H1 (cell line): Measurements from ENCODE around the gene DGKH. TPM values are rescaled to one million over a fixed set of nuclear protein-coding genes. Genes with fewer than 3 reads are reported as not detected.

Source experiments
- JUND ChIP-seq: IDR thresholded peaks from 2 replicates; pipeline ENCODE4 v1.6.1; 2011; ENCODE audit warnings: mild to moderate bottlenecking, improper control_type of control experiment, low read length
- NANOG ChIP-seq: IDR thresholded peaks from 2 replicates; pipeline ENCODE4 v1.6.1; 2011; ENCODE audit warnings: low read length, low read depth, mild to moderate bottlenecking, inconsistent platforms; ENCODE audit not compliant: insufficient read depth, poor library complexity, severe bottlenecking
- PHF8 ChIP-seq: fragments of 200-600 bp; sonication (generic); conservative IDR thresholded peaks from 2 replicates; pipeline ENCODE4 v1.7.1; 2012; ENCODE audit warnings: low read depth, mild to moderate bottlenecking, inconsistent platforms, low read length, moderate library complexity
- polyA plus RNA-seq, 7 experiments: library from polyadenylated mRNA; depleted of rRNA in 3 of 7; stranded (reverse) in 5 of 7; unstranded in 2 of 7; fragments of >200 nt in 5 of 7; fragments of 200-250 nt in 2 of 7; gene quantifications; 1 replicate in 5 of 7; 2 replicates in 1 of 7; 4 replicates in 1 of 7; pipeline versions ENCODE4 v1.2.1 to v1.2.3, GENCODE V29; 2011 to 2013; ENCODE audit warnings: missing spikeins in 2 of 7, mixed read lengths in 2 of 7
- total RNA-seq: library from RNA; stranded (reverse); fragmentation: NEBNext Ultra II Directional; extraction: Animal tissue kit (Norgen Biotek cat#: 25700); gene quantifications from 2 replicates; pipeline ENCODE4 v1.2.1, GENCODE V29; 2021
- TF ChIP-seq, protein P1 (sequence below): fragments of 300-600 bp; sonication (generic); IDR thresholded peaks from 2 replicates; pipeline ENCODE4 v1.7.1; 2012; ENCODE audit warnings: low read length, moderate library complexity, mild to moderate bottlenecking, inconsistent platforms; ENCODE audit not compliant: insufficient replicate concordance
- TF ChIP-seq, protein P2 (sequence below): IDR thresholded peaks from 2 replicates; pipeline ENCODE4 v1.6.1; 2011; ENCODE audit warnings: low read length, improper control_type of control experiment

The DGKH gene
- total and polyA plus RNA-seq, 2 of the 8 experiments (the other 6 are each of a cell fraction or from before 2014, with no cell fraction given) = 2.1 to 7.9 TPM

DNA sequence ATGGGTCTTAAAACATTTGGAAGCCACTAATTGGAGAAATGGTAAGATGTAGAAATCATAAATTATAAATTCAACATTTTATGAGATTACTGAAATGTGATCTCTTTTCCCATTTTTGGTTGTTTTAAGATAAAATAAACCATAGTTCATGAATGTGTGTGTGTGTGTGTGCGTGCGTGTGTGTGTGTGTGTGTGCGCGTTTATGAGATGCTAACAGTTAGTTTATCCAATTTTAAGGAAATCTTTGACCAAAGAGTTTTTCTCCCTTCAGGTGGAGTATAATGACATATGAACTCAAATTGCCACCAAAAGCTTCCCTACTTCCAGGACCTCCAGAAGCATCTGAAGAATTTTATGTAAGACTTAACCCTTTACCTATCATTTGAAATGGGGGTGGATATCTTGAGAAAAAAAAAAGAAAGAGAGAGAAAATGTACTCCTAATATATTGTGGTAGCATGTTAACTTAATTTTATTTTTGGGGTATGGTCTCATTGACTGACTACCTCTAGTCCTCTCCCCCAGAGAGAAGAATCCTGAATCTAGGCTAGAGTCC lies 125.4 kb downstream of the DGKH start (continued):
- TF ChIP-seq, protein P1, sequence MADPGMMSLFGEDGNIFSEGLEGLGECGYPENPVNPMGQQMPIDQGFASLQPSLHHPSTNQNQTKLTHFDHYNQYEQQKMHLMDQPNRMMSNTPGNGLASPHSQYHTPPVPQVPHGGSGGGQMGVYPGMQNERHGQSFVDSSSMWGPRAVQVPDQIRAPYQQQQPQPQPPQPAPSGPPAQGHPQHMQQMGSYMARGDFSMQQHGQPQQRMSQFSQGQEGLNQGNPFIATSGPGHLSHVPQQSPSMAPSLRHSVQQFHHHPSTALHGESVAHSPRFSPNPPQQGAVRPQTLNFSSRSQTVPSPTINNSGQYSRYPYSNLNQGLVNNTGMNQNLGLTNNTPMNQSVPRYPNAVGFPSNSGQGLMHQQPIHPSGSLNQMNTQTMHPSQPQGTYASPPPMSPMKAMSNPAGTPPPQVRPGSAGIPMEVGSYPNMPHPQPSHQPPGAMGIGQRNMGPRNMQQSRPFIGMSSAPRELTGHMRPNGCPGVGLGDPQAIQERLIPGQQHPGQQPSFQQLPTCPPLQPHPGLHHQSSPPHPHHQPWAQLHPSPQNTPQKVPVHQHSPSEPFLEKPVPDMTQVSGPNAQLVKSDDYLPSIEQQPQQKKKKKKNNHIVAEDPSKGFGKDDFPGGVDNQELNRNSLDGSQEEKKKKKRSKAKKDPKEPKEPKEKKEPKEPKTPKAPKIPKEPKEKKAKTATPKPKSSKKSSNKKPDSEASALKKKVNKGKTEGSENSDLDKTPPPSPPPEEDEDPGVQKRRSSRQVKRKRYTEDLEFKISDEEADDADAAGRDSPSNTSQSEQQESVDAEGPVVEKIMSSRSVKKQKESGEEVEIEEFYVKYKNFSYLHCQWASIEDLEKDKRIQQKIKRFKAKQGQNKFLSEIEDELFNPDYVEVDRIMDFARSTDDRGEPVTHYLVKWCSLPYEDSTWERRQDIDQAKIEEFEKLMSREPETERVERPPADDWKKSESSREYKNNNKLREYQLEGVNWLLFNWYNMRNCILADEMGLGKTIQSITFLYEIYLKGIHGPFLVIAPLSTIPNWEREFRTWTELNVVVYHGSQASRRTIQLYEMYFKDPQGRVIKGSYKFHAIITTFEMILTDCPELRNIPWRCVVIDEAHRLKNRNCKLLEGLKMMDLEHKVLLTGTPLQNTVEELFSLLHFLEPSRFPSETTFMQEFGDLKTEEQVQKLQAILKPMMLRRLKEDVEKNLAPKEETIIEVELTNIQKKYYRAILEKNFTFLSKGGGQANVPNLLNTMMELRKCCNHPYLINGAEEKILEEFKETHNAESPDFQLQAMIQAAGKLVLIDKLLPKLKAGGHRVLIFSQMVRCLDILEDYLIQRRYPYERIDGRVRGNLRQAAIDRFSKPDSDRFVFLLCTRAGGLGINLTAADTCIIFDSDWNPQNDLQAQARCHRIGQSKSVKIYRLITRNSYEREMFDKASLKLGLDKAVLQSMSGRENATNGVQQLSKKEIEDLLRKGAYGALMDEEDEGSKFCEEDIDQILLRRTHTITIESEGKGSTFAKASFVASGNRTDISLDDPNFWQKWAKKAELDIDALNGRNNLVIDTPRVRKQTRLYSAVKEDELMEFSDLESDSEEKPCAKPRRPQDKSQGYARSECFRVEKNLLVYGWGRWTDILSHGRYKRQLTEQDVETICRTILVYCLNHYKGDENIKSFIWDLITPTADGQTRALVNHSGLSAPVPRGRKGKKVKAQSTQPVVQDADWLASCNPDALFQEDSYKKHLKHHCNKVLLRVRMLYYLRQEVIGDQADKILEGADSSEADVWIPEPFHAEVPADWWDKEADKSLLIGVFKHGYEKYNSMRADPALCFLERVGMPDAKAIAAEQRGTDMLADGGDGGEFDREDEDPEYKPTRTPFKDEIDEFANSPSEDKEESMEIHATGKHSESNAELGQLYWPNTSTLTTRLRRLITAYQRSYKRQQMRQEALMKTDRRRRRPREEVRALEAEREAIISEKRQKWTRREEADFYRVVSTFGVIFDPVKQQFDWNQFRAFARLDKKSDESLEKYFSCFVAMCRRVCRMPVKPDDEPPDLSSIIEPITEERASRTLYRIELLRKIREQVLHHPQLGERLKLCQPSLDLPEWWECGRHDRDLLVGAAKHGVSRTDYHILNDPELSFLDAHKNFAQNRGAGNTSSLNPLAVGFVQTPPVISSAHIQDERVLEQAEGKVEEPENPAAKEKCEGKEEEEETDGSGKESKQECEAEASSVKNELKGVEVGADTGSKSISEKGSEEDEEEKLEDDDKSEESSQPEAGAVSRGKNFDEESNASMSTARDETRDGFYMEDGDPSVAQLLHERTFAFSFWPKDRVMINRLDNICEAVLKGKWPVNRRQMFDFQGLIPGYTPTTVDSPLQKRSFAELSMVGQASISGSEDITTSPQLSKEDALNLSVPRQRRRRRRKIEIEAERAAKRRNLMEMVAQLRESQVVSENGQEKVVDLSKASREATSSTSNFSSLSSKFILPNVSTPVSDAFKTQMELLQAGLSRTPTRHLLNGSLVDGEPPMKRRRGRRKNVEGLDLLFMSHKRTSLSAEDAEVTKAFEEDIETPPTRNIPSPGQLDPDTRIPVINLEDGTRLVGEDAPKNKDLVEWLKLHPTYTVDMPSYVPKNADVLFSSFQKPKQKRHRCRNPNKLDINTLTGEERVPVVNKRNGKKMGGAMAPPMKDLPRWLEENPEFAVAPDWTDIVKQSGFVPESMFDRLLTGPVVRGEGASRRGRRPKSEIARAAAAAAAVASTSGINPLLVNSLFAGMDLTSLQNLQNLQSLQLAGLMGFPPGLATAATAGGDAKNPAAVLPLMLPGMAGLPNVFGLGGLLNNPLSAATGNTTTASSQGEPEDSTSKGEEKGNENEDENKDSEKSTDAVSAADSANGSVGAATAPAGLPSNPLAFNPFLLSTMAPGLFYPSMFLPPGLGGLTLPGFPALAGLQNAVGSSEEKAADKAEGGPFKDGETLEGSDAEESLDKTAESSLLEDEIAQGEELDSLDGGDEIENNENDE = no peak
- TF ChIP-seq NANOG (no peak), JUND (no peak), PHF8 (no peak)
- TF ChIP-seq, protein P2, sequence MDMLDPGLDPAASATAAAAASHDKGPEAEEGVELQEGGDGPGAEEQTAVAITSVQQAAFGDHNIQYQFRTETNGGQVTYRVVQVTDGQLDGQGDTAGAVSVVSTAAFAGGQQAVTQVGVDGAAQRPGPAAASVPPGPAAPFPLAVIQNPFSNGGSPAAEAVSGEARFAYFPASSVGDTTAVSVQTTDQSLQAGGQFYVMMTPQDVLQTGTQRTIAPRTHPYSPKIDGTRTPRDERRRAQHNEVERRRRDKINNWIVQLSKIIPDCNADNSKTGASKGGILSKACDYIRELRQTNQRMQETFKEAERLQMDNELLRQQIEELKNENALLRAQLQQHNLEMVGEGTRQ = no peak
